Stimulated activated CD8-positive, alpha-beta memory T cell treated with anti-CD3 and anti-CD28 coated beads, Interleukin-12 subunit alpha, Interleukin-12 subunit beta, amount 100 ng/mL, for 4 hours (primary cell): ENCODE results near the gene NELFE.
"Not testable (repeated sequence)": the region's sequence is repeated elsewhere in the genome, so short reads cannot be mapped to it uniquely, and the experiment has no call there.

ENCODE experiments used
- DNase-seq: peaks from one replicate; pipeline ENCODE4 v3.0.0-alpha.2; 2020; ENCODE audit warnings: low read depth

The NELFE gene

DNA sequence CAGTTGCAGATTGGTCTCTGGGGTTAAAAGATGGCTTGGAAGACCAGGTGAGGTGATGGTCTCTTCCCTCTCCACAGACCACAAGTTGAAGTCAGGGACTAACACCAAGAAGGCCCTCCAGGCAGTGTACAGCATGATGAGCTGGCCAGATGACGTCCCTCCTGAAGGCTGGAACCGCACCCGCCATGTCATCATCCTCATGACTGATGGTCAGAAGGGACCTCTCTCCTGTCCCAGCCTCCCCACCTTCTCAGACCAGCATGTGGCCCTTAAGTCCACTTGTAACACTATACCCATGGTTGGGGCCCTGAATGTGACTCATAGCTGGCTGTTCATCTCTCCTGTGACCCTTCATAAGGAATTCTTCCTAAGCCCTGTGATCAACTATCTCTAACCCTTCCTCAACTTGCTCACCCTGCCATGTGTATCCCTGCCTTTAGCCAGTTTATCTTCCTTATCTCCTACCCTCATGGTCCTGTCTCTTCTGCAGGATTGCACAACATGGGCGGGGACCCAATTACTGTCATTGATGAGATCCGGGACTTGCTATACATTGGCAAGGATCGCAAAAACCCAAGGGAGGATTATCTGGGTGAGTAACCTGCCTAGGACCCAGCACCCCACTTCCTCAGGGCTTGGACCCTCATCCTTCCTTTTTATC, 9.9 kb downstream of the NELFE start:
- no peak for DNase-seq

DNA sequence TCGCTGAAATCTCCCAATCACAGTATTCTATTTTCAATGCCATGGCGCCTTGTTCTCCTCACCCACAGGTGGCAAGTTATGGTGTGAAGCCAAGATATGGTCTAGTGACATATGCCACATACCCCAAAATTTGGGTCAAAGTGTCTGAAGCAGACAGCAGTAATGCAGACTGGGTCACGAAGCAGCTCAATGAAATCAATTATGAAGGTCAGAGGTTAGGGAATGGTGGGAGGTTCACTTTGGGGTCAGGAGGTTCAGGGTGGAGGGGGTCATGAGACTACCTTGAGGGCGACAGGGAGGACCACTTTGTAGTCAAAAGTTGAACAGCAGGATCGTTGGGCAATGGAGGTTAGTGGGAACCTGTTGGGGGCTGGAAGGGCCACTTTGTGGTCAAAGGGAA, 10.5 kb downstream of the NELFE start:
- DNase-seq, result no peak

DNA sequence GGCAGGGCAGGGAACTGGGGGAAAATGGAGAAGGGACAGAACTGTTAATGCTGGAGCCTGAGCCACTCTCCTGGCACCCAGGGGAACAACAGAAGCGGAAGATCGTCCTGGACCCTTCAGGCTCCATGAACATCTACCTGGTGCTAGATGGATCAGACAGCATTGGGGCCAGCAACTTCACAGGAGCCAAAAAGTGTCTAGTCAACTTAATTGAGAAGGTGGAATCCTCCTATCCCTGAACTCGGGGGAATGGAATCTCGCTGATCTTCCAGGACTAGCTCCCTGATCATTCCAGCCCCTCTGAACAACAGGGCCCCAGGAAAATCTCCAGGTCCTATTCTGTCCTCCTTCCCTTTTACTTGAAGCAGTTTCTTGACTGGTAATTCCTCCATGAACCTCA, 10.9 kb downstream of the NELFE start:
- DNase-seq, result no peak

- DNase-seq, result no peak
These were observed 11.6 kb downstream of the NELFE start for GRCh38 chr6:31947070-31947675.

- no peak for DNase-seq
These were observed 12.3 kb downstream of the NELFE start for GRCh38 chr6:31946370-31946885.

GRCh38 chr6:31945507-31946369, 13.0 kb downstream of the NELFE start, which contains the start of gene CFB:
Gene CFB, plus strand, starts transcription at chr6:31946095. Its CDS starts 127 bp downstream, at chr6:31946222.
- DNase-seq, result no peak

DNA sequence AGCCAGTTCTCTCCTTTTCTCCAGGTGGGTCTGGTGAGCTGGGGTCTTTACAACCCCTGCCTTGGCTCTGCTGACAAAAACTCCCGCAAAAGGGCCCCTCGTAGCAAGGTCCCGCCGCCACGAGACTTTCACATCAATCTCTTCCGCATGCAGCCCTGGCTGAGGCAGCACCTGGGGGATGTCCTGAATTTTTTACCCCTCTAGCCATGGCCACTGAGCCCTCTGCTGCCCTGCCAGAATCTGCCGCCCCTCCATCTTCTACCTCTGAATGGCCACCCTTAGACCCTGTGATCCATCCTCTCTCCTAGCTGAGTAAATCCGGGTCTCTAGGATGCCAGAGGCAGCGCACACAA, 13.6 kb downstream of the NELFE start:
- DNase-seq, result no peak

GRCh38 chr6:31943742-31944141, 15.0 kb downstream of the NELFE start:
- no peak for DNase-seq

- no peak for DNase-seq
These were observed 18.5 kb downstream of the NELFE start for GRCh38 chr6:31940256-31940664.

DNA sequence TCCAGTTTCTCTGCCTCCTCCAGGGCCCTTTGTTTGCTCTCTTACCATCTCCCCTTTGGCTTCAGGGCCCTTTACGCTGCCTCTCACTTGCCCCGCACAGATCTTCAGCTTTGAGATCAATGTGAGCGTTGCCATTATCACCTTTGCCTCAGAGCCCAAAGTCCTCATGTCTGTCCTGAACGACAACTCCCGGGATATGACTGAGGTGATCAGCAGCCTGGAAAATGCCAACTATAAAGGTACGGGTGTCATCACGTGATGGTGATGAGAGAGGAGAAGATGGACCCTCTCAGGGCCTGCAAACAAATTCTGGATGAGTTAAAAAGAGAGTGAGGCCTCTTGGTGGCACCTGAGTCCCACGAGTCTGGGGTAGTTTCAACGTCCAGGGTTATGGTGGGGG, 22.9 kb downstream of the NELFE start:
- no peak for DNase-seq

DNA sequence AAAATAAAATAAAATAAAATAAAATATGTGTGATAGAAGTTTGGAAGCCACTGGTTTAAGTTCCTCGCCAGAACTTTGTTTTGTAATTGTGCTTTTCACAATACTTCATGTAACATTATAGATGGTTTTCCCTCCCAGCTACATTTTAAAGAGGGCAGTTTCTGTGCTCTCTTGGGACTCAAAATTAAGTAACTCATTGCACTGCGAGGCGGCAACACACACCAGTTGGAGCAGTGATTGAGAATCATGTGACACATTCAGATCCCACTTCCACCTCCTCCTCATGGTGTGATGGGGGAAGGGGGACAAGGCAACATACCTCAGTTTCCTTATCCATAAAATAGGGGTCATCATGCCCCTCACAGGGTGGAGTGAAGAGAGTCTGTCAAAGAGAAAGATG, 23.8 kb downstream of the NELFE start:
- DNase-seq, result no peak

DNA sequence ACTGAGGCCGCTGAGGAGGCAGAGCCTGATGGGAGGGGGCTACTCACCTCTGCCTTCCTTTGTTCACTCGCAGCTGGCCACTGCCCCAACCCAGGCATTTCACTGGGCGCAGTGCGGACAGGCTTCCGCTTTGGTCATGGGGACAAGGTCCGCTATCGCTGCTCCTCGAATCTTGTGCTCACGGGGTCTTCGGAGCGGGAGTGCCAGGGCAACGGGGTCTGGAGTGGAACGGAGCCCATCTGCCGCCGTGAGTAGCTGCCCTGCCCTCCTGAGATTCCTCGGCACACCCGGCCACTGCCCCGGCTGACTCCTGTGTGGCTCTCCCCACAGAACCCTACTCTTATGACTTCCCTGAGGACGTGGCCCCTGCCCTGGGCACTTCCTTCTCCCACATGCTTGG, 25.2 kb downstream of the NELFE start:
- no peak for DNase-seq

GRCh38 chr6:31932137-31932536, 26.6 kb downstream of the NELFE start:
- not testable (repeated sequence) for DNase-seq

DNA sequence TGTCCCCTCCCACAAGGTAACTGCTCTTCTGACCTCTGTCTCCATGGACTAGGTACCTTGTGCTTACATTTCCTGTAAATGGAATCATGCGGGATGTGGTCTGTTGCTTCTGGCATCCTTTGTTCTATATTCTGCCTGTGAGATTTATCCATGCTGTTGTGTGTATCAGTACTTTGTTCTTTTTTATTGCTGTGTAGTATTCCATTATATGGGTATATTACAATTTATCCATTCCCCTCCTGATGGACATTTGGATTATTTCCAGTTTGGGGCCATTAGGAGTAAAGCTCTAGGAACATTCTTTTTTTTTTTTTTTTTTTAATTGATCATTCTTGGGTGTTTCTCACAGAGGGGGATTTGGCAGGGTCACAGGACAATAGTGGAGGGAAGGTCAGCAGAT, 27.8 kb downstream of the NELFE start:
- no peak for DNase-seq

GRCh38 chr6:31928672-31928939, 30.2 kb downstream of the NELFE start:
- DNase-seq, result no peak

GRCh38 chr6:31927863-31928671, 30.7 kb downstream of the NELFE start:
- DNase-seq, result no peak

GRCh38 chr6:31927242-31927862, 31.4 kb downstream of the NELFE start, which contains the start of gene C2:
Gene C2, plus strand, starts transcription at chr6:31927717. Its CDS starts 36 bp downstream, at chr6:31927753.
- DNase-seq, result no peak

- no peak for DNase-seq
These were observed 35.8 kb downstream of the NELFE start for GRCh38 chr6:31922942-31923341.

GRCh38 chr6:31920811-31921210, 38.0 kb downstream of the NELFE start:
- no peak for DNase-seq

DNA sequence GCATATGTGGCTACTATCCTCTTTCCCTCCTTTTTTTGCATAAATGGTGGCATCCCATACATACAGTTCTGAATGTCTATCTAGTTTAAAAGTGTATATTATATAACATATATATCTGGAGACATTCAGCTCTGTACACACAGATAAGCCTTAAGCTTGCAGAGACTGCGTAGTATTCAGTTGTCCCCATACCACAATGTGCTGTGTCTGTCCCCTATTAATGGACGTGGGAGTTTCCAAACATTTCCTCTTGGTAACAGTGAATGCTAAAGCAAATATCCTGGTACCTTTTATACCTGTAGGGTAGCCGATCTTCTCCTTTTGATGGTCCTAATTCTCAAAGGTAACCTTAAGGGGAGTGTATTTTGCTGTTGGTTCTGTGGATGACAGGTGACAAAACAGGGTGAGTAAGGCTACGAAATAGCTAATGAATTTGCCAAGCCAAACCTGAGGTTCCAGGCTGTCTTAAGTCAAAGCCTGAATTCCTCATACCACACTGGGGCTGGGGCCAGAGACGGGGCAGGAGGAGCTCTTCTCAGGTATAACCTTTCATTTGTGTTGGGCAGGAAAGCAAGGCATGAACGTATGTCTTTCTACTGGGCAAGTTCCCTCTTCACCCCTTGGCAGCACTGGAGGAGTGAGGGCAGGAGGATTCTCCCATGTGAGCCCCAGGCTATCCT, 39.0 kb downstream of the NELFE start:
- no peak for DNase-seq

DNA sequence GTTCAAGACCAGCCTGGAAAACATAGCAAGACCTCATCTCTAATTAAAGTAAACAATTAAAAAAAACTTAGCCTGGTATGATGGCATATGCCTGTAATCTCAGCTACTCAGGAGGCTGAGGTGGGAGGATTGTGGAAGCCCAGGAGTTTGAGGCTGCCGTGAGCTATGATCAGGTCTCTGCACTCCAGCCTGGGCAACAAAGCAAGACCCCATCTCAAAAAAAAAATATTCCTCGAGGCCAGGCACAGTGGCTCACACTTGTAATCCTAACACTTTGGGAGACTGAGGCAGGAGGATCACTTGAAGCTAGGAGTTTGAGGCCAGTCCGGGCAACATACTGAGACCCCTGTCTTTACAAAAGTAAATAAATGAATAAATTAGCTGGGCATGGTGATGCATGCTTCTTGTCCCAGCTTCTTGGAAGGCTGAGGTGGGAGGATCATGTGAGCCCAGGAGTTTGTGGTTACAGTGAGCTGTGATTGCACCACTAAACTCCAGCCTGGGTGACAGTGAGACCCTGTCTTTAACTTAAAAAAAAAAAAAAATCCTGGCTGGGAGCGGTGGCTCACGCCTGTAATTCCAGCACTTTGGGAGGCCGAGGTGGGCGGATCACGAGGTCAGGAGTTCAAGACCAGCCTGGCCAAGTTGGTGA, 40.6 kb downstream of the NELFE start:
- DNase-seq, result no peak
